ENCODE results near the gene EEF1AKMT2. TPM values are rescaled to one million over a fixed set of nuclear protein-coding genes. Genes with fewer than 3 reads are reported as not detected.

The EEF1AKMT2 gene
- polyA plus RNA-seq, 2 of the 4 experiments (the other 2 are of a cell fraction), result 23.5 to 28.1 TPM

GRCh38 chr10:124791547-124792348 is at the start of gene EEF1AKMT2 (continued):
- TF ChIP-seq EP300 (IDR thresholded peaks at IDR 0.05) (no peak), RNF2 (IDR thresholded peaks at IDR 0.05; ENCODE audit: borderline replicate concordance, low read depth) (no peak), MAX (IDR thresholded peaks at IDR 0.05) (peak; percentile 64), BHLHE40 (IDR thresholded peaks at IDR 0.05; ENCODE audit: low read depth, low read length) (no peak), HMGXB4 (CRISPR knock-in tag; IDR thresholded peaks at IDR 0.05; ENCODE audit: borderline replicate concordance) (peak; percentile 51; the same call in 1 of the 2 replicates), HEYL (CRISPR knock-in tag; IDR thresholded peaks at IDR 0.05) (no peak), JUN (IDR thresholded peaks at IDR 0.05) (peak; percentile 75 to 93; a peak in 4 of 5 replicates), E2F6 (IDR thresholded peaks at IDR 0.05; ENCODE audit: borderline replicate concordance, low read depth) (peak; percentile 55; the same call in 1 of the 2 replicates), JUNB (IDR thresholded peaks at IDR 0.05) (no peak), BCL3 (IDR thresholded peaks at IDR 0.05) (peak; percentile 57; the same call in 1 of the 3 replicates)

- H3K4me1 ChIP-seq, result no peaks in the 10 kb centered on the region
- H3K4me2 ChIP-seq, result no peak overlapping the region
- TF ChIP-seq HMGXB4 (CRISPR knock-in tag; IDR thresholded peaks at IDR 0.05; ENCODE audit: borderline replicate concordance) (no peak), ZNF302 (CRISPR knock-in tag; IDR thresholded peaks at IDR 0.05) (no peak), HOXB5 (CRISPR knock-in tag; IDR thresholded peaks at IDR 0.05) (no peak), HES2 (IDR thresholded peaks at IDR 0.05) (no peak), TP53 (CRISPR knock-in tag; IDR thresholded peaks at IDR 0.05) (no peak), CBX8 (IDR thresholded peaks at IDR 0.05) (no peak), EHF (CRISPR knock-in tag; IDR thresholded peaks at IDR 0.05) (no peak), NR3C1 (IDR thresholded peaks at IDR 0.05) (no peak)
- no peak for ATAC-seq
- FAIRE-seq, result no peak
- ChIA-PET CTCF (interaction anchor here (0.6 kb wide), 1 partner anchor 10 kb away, joined by 3 read pairs; no protein-coding TSS in a partner anchor), POLR2A (no interaction called here)
- no peaks in the 10 kb centered on the region for H3K9me3 ChIP-seq
- H3K4me3 ChIP-seq, result no peak overlapping the region
- WGBS (ENCODE audit: missing lambda C conversion rate), result 94% methylated on average over 2 of the region's 2 CpGs
- H3K27ac ChIP-seq, result no peak overlapping the region
- DNase-seq (ENCODE audit: low read depth in 1 of 2, low spot score in 1 of 2), result no peak
Observed at GRCh38 chr10:124837687-124838086, 46.0 kb upstream of the EEF1AKMT2 start.

- DNase-seq (ENCODE audit: low read depth in 1 of 2, low spot score in 1 of 2) (no peak), FAIRE-seq (no peak), ATAC-seq (no peak)
- Histone ChIP-seq H3K9me3 (no peaks in the 10 kb centered on the region), H3K4me1 (no peaks in the 10 kb centered on the region), H3K27ac (no peak overlapping the region), H3K4me2 (no peak overlapping the region), H3K4me3 (no peak overlapping the region)
- no peak for TF ChIP-seq RNF2 (IDR thresholded peaks at IDR 0.05; ENCODE audit: borderline replicate concordance, low read depth)
- no peak for TF ChIP-seq ZC3H11A (IDR thresholded peaks at IDR 0.05)
- TF ChIP-seq MAX (IDR thresholded peaks at IDR 0.05), result no peak
- TF ChIP-seq ELK1 (IDR thresholded peaks at IDR 0.05; ENCODE audit: low read depth, low read length), result no peak
- no peak for TF ChIP-seq SREBF2 (IDR thresholded peaks at IDR 0.05)
- 88% methylated on average over 3 of the region's 3 CpGs for WGBS (ENCODE audit: missing lambda C conversion rate)
- ChIA-PET POLR2A (no interaction called here), CTCF (interaction anchor here (1.3 kb wide), 1 partner anchor 20 kb away, joined by 3 read pairs; no protein-coding TSS in a partner anchor)
Observed at GRCh38 chr10:124831116-124831515, 39.4 kb upstream of the EEF1AKMT2 start.
